MCF 10A (cell line): ENCODE results near the gene CABLES1. TPM values are rescaled to one million over a fixed set of nuclear protein-coding genes. Genes with fewer than 3 reads are reported as not detected.

Source experiments
- BruUV-seq: library from RNA; stranded (reverse); fragments of 400-500 nt; replicated peaks from 2 replicates; lab custom pipeline; 2021; lab: Mats Ljungman, UMichigan
- CTCF ChIA-PET: fragments of 300-600 bp; sonication (Branson Sonifier 250); formaldehyde crosslinking; extraction: SDS; loops from one replicate; lab custom pipeline; 2021; ENCODE audit warnings: antibody characterized with exemption, inconsistent platforms; lab: Yijun Ruan, JAX
- POLR2A ChIA-PET: fragments of 300-600, 350-650 bp; sonication (Branson Sonifier 250); formaldehyde crosslinking; extraction: SDS; loops from one replicate; lab custom pipeline; 2020; ENCODE audit warnings: antibody characterized with exemption, inconsistent platforms; lab: Yijun Ruan, JAX
- DNase-seq: peaks from one replicate; pipeline ENCODE4 v3.0.0-alpha.2; 2018; ENCODE audit not compliant: unreplicated experiment
- H3K27ac Mint-ChIP-seq: one replicate; pipeline ENCODE4 v1.8.0; 2022; ENCODE audit warnings: mild to moderate bottlenecking, low read depth, mixed read lengths; ENCODE audit not compliant: unreplicated experiment
- H3K27me3 Mint-ChIP-seq: one replicate; pipeline ENCODE4 v1.8.0; 2022; ENCODE audit warnings: mixed read lengths; ENCODE audit not compliant: insufficient read depth, unreplicated experiment
- H3K36me3 Mint-ChIP-seq: one replicate; pipeline ENCODE4 v1.8.0; 2022; ENCODE audit warnings: mild to moderate bottlenecking, moderate library complexity, mixed read lengths; ENCODE audit not compliant: insufficient read depth, unreplicated experiment
- H3K4me1 Mint-ChIP-seq: one replicate; pipeline ENCODE4 v1.8.0; 2022; ENCODE audit warnings: mixed read lengths; ENCODE audit not compliant: insufficient read depth, unreplicated experiment
- H3K4me3 Mint-ChIP-seq: one replicate; pipeline ENCODE4 v1.8.0; 2022; ENCODE audit warnings: mild to moderate bottlenecking, moderate library complexity, mixed read lengths; ENCODE audit not compliant: unreplicated experiment
- H3K9me3 Mint-ChIP-seq: one replicate; pipeline ENCODE4 v1.8.0; 2022; ENCODE audit warnings: mixed read lengths; ENCODE audit not compliant: unreplicated experiment
- intact Hi-C: fragments of 100-400 bp; cut with micrococcal nuclease; formaldehyde crosslinking; loops from 2 replicates; pipeline ENCODE4 v1.14.1; 2022
- total RNA-seq: library from RNA; stranded (reverse); gene quantifications from 2 replicates; pipeline ENCODE4 v1.2.3, GENCODE V29; 2022
- TF ChIP-seq, protein P1 (sequence below): fragments of 200-600 bp; IDR thresholded peaks from one replicate; pipeline ENCODE4 v1.8.0; 2022; ENCODE audit warnings: antibody characterized with exemption, mild to moderate bottlenecking; ENCODE audit not compliant: unreplicated experiment

Gene CABLES1
- total RNA-seq, 1 experiment from 2014 or later: 3.2 TPM

GRCh38 chr18:23159344-23159743 lies 24.1 kb downstream of the CABLES1 start:
- no TSS peak for BruUV-seq
- H3K36me3 Mint-ChIP-seq: no peaks in the 10 kb centered on the region
- H3K4me1 Mint-ChIP-seq: no peaks in the 10 kb centered on the region
- no peaks in the 10 kb centered on the region for H3K27me3 Mint-ChIP-seq
- POLR2A ChIA-PET: no interaction called here
- TF ChIP-seq, protein P1, sequence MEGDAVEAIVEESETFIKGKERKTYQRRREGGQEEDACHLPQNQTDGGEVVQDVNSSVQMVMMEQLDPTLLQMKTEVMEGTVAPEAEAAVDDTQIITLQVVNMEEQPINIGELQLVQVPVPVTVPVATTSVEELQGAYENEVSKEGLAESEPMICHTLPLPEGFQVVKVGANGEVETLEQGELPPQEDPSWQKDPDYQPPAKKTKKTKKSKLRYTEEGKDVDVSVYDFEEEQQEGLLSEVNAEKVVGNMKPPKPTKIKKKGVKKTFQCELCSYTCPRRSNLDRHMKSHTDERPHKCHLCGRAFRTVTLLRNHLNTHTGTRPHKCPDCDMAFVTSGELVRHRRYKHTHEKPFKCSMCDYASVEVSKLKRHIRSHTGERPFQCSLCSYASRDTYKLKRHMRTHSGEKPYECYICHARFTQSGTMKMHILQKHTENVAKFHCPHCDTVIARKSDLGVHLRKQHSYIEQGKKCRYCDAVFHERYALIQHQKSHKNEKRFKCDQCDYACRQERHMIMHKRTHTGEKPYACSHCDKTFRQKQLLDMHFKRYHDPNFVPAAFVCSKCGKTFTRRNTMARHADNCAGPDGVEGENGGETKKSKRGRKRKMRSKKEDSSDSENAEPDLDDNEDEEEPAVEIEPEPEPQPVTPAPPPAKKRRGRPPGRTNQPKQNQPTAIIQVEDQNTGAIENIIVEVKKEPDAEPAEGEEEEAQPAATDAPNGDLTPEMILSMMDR: no peak
- no peak for DNase-seq
- intact Hi-C loops: no loop called here
- CTCF ChIA-PET: interaction anchor here (0.7 kb wide), 1 partner anchor 78 kb away, joined by 3 read pairs; no protein-coding TSS in a partner anchor
- no peak overlapping the region for H3K27ac Mint-ChIP-seq
- no peaks in the 10 kb centered on the region for H3K9me3 Mint-ChIP-seq
- no peak overlapping the region for H3K4me3 Mint-ChIP-seq

- ChIA-PET CTCF (interaction anchor here (0.6 kb wide), 1 partner anchor 32 kb away, joined by 7 read pairs; no protein-coding TSS in a partner anchor), POLR2A (interaction anchor here (0.6 kb wide), 1 partner anchor 14 kb away, joined by 3 read pairs; no protein-coding TSS in a partner anchor)
- Mint-ChIP-seq H3K27ac (no peak overlapping the region), H3K4me3 (no peak overlapping the region), H3K27me3 (no peaks in the 10 kb centered on the region), H3K36me3 (no peaks in the 10 kb centered on the region), H3K4me1 (no peaks in the 10 kb centered on the region), H3K9me3 (no peaks in the 10 kb centered on the region)
- TF ChIP-seq, protein P1: no peak
- BruUV-seq: no TSS peak
- intact Hi-C loops: no loop called here
- DNase-seq: no peak
These were observed 27.2 kb downstream of the CABLES1 start for GRCh38 chr18:23162473-23162872.

GRCh38 chr18:23163786-23164533 lies 28.7 kb downstream of the CABLES1 start:
- no TSS peak for BruUV-seq
- Mint-ChIP-seq H3K27ac (no peak overlapping the region), H3K4me3 (no peak overlapping the region), H3K4me1 (no peaks in the 10 kb centered on the region), H3K9me3 (no peaks in the 10 kb centered on the region), H3K36me3 (no peaks in the 10 kb centered on the region), H3K27me3 (no peaks in the 10 kb centered on the region)
- DNase-seq: no peak
- TF ChIP-seq, protein P1: no peak
- POLR2A ChIA-PET: no interaction called here
- CTCF ChIA-PET: interaction anchor here (0.6 to 0.8 kb wide), 2 partner anchors 34 to 360 kb away, joined by 3 read pairs; no protein-coding TSS in a partner anchor
- intact Hi-C loops: no loop called here

- ChIA-PET POLR2A (no interaction called here), CTCF (interaction anchor here (0.6 kb wide), 1 partner anchor 139 kb away, joined by 4 read pairs; no protein-coding TSS in a partner anchor)
- no peak for DNase-seq
- H3K4me3 Mint-ChIP-seq: no peak overlapping the region
- no TSS peak for BruUV-seq
- TF ChIP-seq, protein P1: no peak
- no peaks in the 10 kb centered on the region for H3K36me3 Mint-ChIP-seq
- H3K4me1 Mint-ChIP-seq: no peaks in the 10 kb centered on the region
- no peaks in the 10 kb centered on the region for H3K9me3 Mint-ChIP-seq
- intact Hi-C loops: no loop called here
- no peak overlapping the region for H3K27ac Mint-ChIP-seq
- H3K27me3 Mint-ChIP-seq: no peaks in the 10 kb centered on the region
These were observed 30.2 kb downstream of the CABLES1 start for GRCh38 chr18:23165271-23166068.
